ENCODE results near the gene NRG4.
"Not testable (repeated sequence)": the region's sequence is repeated elsewhere in the genome, so short reads cannot be mapped to it uniquely, and the experiment has no call there.

The NRG4 gene

DNA sequence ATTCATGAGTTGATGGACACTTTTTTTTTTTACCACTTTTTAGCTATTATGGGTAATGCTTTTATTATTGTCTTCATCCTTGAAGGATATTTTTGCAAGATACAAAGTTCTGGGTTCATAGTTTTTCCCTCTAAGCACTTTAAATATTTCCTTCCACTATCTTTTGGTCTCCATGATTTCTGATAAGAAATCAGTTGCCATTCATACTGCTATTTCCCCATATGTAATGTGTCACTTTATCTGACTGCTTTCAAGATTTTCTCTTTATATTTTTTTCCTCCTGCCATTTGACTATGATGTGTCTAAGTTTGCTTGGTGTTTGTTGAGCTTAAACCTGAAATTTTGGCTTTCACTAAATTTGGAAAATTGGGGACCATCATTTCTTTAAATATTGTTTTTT lies 19.3 kb downstream of the NRG4 start:
- DNase-seq, result no peak

DNA sequence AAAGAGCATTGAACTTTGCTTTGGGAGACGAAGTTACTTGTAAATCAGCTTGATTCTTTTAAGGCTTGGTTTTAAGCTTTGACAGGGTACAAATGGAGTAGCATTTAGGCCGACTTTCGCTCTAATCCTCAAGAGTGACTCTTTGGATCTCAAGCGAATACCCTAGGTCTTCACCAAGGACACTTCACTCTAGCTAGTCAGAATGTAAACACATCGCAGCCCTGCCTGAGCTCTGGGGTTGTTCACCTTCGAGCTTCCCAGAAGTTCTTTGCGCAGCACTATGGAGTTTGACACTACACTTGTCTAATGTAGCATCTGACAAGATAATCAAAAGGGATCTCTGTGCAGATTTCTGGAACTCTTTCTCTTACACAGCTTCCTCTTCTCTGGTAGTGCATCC lies 22.3 kb downstream of the NRG4 start:
- no peak for DNase-seq

GRCh38 chr15:75989045-75989444 lies 23.2 kb downstream of the NRG4 start:
- DNase-seq, result no peak

GRCh38 chr15:75985971-75986370 lies 26.3 kb downstream of the NRG4 start:
- DNase-seq, result no peak

- DNase-seq, result not testable (repeated sequence)
These were observed 27.5 kb downstream of the NRG4 start for GRCh38 chr15:75984706-75985105.

DNA sequence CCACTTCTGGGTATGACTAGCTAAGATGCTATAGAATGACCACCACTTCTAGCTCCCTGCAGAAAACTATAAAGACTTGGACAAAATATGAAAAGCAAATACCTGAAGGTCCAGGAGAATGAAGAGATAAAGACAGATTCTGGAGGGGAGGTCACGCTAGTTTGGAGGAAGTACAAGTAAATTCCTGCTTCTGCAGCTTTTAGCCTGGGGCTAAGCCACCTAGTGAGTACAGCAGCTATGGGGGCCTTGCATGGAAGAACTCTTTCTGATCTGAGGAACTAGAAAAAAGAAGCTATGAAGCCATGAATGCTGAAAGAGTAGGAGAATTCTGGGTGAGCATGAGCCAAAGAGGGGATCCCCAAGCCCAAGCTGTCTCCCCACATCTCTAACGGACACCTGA lies 29.8 kb downstream of the NRG4 start:
- no peak for DNase-seq

DNA sequence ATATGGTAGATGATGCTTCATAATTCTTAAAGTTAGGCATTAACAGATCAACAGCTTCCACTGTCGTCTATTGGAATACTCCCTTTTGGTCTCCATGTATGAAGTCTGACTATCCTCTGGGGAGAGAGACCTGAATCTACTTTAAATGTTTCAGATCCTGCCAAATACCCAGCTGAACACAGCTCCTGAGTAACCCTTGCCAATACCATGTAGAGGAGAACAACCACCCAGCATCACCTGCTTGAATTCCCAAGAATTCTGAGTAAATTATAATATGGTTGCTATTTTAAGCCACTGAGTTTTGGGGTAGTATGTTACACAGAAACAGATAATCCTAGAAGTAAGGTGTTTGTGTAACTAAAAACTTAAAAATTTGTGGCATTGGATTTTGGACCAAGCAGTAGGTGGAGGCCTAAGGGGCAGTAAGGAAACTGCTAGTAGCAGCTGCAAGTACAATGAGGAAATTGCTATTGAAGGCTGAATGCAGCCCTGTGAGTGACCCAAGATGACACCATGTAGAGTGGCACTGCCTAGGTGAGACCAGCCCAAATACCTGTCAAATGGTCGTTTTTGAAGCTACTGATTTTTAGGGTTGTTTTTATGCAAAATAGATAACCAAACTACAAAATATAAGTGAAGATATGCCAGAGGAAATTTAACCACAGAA lies 30.9 kb downstream of the NRG4 start:
- no peak for DNase-seq

- DNase-seq, result not testable (repeated sequence)
These were observed 35.5 kb downstream of the NRG4 start for GRCh38 chr15:75976766-75977165.

DNA sequence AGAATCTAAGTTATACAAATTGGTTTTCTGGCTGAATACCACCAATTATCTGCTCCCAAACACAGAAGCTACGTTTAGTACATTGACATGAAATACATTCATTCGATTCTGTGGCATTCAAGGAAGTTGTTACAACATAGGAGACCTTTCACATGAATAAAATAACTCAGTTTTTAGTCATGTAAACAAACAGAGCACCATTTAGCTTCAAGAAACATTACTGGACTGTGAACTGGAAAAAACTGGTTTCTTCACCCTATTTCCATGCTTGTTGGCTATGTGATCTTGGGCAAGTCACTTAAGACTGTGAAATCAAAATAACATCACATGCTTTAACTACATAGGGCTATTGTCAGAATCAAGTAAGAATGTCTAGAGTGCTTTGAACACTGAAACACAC lies 46.2 kb downstream of the NRG4 start:
- DNase-seq, result no peak

DNA sequence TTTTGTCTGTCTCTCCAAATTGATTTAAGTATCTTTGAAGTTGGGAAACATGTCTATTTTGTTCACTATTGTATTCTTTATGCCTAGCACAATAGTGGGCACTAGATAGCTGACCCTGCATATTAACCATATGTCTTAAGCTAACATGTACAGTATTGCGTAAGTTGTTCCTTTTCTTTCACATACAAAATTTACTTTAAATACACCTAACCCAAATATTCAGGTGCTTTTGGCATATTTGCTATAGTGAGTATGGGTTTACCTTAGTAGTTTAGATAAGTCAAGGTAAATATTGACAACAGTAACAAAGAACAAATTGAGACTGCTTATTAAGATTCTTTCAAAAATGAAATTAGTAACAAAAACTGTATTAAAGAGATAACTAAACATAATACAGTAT lies 50.9 kb downstream of the NRG4 start:
- DNase-seq, result no peak

DNA sequence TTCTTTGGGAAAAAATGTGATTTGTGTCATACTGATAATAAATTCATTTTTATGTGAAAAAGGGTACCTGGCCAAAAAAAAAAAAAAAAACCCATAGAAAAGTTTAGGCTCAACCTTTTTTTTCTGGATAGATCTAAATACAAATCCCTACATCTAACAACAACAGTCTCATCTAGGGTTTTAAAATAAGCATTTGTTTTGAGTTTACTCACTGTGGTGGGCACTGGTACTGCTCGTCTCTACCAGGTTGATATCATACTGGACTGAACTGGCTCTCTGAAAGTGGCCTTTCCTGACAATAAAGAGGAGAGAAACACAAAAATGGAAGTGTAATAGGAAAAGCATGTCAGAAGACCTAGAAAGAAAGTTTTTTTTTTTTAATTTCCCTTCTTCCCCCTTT lies 56.5 kb downstream of the NRG4 start:
- no peak for DNase-seq

GRCh38 chr15:75952525-75952924 lies 59.7 kb downstream of the NRG4 start:
- DNase-seq, result no peak

GRCh38 chr15:75948761-75949296 lies 63.4 kb downstream of the NRG4 start:
- DNase-seq, result no peak

- DNase-seq, result no peak
These were observed 65.1 kb downstream of the NRG4 start for GRCh38 chr15:75947092-75947491.

- no peak for DNase-seq
These were observed 66.3 kb downstream of the NRG4 start for GRCh38 chr15:75945953-75946352.

DNA sequence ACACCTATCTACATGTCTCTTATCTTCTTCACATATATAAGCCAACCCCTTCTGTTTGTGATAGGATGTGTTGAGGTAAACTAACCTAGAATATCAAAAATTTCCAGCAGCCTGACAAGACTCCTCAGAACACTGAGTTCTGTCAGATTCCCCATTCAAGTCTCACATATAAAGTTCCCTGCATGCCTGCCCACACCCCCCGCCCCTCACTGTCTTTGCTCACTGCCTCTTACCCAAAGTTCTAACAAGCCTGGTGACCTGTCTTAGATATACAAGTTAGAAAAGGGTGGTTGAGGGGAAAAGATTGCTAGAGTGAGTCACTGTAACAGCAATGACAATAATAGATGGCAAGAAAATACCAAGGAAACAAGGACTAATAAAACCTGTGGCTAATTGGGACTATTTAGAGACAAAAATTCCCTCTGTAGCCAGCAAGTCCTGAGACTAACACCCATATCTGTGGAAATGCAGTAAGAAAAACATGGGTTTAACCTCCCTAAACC lies 68.5 kb downstream of the NRG4 start:
- DNase-seq, result no peak

GRCh38 chr15:75943246-75943645 lies 69.0 kb downstream of the NRG4 start:
- DNase-seq, result no peak

- DNase-seq, result no peak
These were observed 69.8 kb downstream of the NRG4 start for GRCh38 chr15:75942464-75942863.

DNA sequence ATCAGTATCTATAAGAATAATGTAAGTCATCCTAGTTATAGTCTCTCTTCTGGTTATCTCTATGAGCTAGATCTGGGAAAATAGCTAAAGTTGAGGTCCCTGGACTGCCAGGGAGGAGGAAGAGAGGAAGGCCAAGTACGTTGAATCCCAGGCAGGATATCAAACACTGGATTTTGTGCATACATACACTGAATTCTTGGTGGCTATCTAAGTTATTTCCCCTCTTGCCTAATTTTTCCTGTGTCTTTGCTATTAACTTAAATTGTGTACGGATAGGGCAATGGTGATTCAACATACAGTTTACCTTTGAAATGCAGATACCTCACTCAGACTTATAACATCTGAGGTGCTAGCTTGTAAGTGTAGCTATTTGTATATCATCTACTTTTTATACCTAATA lies 81.4 kb downstream of the NRG4 start:
- DNase-seq, result no peak

DNA sequence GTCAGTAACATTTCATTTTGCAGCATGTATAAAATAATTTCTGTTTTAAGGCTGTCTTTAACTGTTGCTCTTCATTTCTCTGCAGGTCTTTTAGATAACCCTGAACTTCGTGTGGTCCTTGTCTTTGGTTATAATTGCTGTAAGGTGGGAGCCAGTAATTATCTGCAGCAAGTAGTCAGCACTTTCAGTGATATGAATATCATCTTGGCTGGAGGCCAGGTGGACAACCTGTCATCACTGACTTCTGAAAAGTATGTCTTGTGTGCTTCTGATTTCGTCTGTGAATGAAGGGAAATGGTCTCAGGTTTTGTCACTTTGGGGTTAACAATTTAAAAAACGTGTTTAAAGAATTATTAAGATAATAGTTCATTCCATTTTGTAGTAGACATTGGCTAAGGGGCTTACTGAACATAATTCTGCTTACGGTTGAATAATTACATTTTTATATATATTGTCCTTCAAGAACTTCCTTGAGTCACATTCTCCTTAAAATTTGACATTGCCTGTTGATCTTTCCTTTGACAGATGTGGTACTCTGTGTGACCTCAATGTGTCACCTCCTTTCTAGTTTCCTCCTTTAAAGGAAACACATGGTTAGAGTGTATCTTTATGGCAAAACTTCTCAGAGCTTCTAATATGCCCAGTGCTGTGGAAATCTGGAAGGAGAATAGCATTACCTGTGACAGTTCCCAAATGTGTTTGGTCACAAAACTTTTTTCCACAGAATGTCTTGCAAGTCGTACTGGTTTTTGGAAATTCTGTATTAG lies 82.2 kb downstream of the NRG4 start:
- no peak for DNase-seq

GRCh38 chr15:75928680-75929608 lies 83.3 kb downstream of the NRG4 start:
- no peak for DNase-seq

GRCh38 chr15:75927601-75928000 lies 84.6 kb downstream of the NRG4 start:
- DNase-seq, result no peak

- DNase-seq, result no peak
These were observed 85.3 kb downstream of the NRG4 start for GRCh38 chr15:75926931-75927330.
